Mesothelial cell of epicardium (in vitro differentiated cells): ENCODE measurements around the gene UCN. TPM values are rescaled to one million over a fixed set of nuclear protein-coding genes. Genes with fewer than 3 reads are reported as not detected.
"Not testable (repeated sequence)": the region's sequence is repeated elsewhere in the genome, so short reads cannot be mapped to it uniquely, and the experiment has no call there.

Experiments used
- DNase-seq, 2 experiments: peaks; one replicate each; pipeline ENCODE4 v3.0.0; 2021; ENCODE audit warnings: low spot score in 2 of 2; ENCODE audit not compliant: unreplicated experiment in 2 of 2
- H3K27ac Mint-ChIP-seq: 2 replicates; pipeline ENCODE4 v1.8.0; 2021; ENCODE audit warnings: mixed read lengths
- H3K27me3 Mint-ChIP-seq: 2 replicates; pipeline ENCODE4 v1.8.0; 2021; ENCODE audit warnings: low read depth, mixed read lengths
- H3K36me3 Mint-ChIP-seq: 2 replicates; pipeline ENCODE4 v1.8.0; 2021; ENCODE audit warnings: mixed read lengths
- H3K4me1 Mint-ChIP-seq: 2 replicates; pipeline ENCODE4 v1.8.0; 2021; ENCODE audit warnings: mixed read lengths
- H3K4me3 Mint-ChIP-seq: 2 replicates; pipeline ENCODE4 v1.8.0; 2021; ENCODE audit warnings: mild to moderate bottlenecking, moderate library complexity, mixed read lengths
- H3K9me3 Mint-ChIP-seq: 2 replicates; pipeline ENCODE4 v1.8.0; 2021; ENCODE audit warnings: mixed read lengths
- CTCF ChIP-seq: fragments of 200-600 bp; sonication (generic); IDR thresholded peaks from one replicate; pipeline ENCODE4 v1.5.0; 2021; ENCODE audit warnings: antibody characterized with exemption; ENCODE audit not compliant: unreplicated experiment
- total RNA-seq: library from RNA; stranded (reverse); gene quantifications from 3 replicates; pipeline ENCODE4 v1.2.1, GENCODE V29; 2021

Gene UCN
- total RNA-seq, 1 donor from 2014 or later: 4.4 TPM

- Mint-ChIP-seq H3K27ac (no peak overlapping the region), H3K9me3 (no peaks in the 10 kb centered on the region), H3K27me3 (peaks cover 33% of the 10 kb centered on the region), H3K36me3 (no peaks in the 10 kb centered on the region), H3K4me3 (no peak overlapping the region), H3K4me1 (no peaks in the 10 kb centered on the region)
- DNase-seq: no peak
- TF ChIP-seq CTCF: no peak
These were observed 37.6 kb downstream of the UCN start for GRCh38 chr2:27270670-27271069.

GRCh38 chr2:27270131-27270530, 38.1 kb downstream of the UCN start:
- Mint-ChIP-seq H3K4me3 (no peak overlapping the region), H3K9me3 (no peaks in the 10 kb centered on the region), H3K27ac (no peak overlapping the region), H3K36me3 (no peaks in the 10 kb centered on the region), H3K27me3 (peaks cover 33% of the 10 kb centered on the region), H3K4me1 (peaks cover 1% of the 10 kb centered on the region)
- no peak for DNase-seq
- TF ChIP-seq CTCF: no peak

GRCh38 chr2:27268296-27268695, 39.9 kb downstream of the UCN start:
- H3K27ac Mint-ChIP-seq: not testable (repeated sequence)

GRCh38 chr2:27265536-27265870, 42.7 kb downstream of the UCN start:
- Mint-ChIP-seq H3K4me1 (peaks cover 22% of the 10 kb centered on the region), H3K36me3 (no peaks in the 10 kb centered on the region), H3K9me3 (no peaks in the 10 kb centered on the region), H3K27ac (no peak overlapping the region), H3K27me3 (peaks cover 26% of the 10 kb centered on the region), H3K4me3 (peak overlapping the region; percentile 8)
- DNase-seq: no peak
- no peak for TF ChIP-seq CTCF

More at GRCh38 chr2:27268296-27268695, 39.9 kb downstream of the UCN start:
- Mint-ChIP-seq H3K4me1 (peaks cover 15% of the 10 kb centered on the region), H3K27me3 (peaks cover 25% of the 10 kb centered on the region)
- H3K36me3 Mint-ChIP-seq, H3K9me3 Mint-ChIP-seq, H3K4me3 Mint-ChIP-seq, DNase-seq: not testable (repeated sequence)

- no peaks in the 10 kb centered on the region for H3K9me3 Mint-ChIP-seq
- peak; percentile 54 for TF ChIP-seq CTCF
- peaks cover 26% of the 10 kb centered on the region for H3K27me3 Mint-ChIP-seq
- DNase-seq: peak; percentile 52 to 80
- no peak overlapping the region for H3K27ac Mint-ChIP-seq
- H3K4me1 Mint-ChIP-seq: peaks cover 22% of the 10 kb centered on the region
- H3K36me3 Mint-ChIP-seq: no peaks in the 10 kb centered on the region
- peak overlapping the region; percentile 67 for H3K4me3 Mint-ChIP-seq
These were observed 43.3 kb downstream of the UCN start for GRCh38 chr2:27264753-27265535.

GRCh38 chr2:27264253-27264752, 43.9 kb downstream of the UCN start:
- DNase-seq: no peak
- Mint-ChIP-seq H3K9me3 (no peaks in the 10 kb centered on the region), H3K27me3 (peaks cover 26% of the 10 kb centered on the region), H3K4me3 (peak overlapping the region; percentile 77), H3K4me1 (peaks cover 22% of the 10 kb centered on the region), H3K27ac (no peak overlapping the region), H3K36me3 (no peaks in the 10 kb centered on the region)
- TF ChIP-seq CTCF: no peak
